Spleen (tissue), 11 donors: ENCODE measurements around the gene SMC2. TPM values are rescaled to one million over a fixed set of nuclear protein-coding genes. Genes with fewer than 3 reads are reported as not detected.

Source experiments
- DNase-seq: peaks from one replicate; pipeline ENCODE4 v3.0.0-alpha.2; 2020
- H3K27ac ChIP-seq, 8 donors: fragments of 200-600 bp; sonication (generic) in 7 of 8; 1 replicate in 4 of 8; 2 replicates in 4 of 8; pipeline versions ENCODE4 v1.5.0 to v1.8.0; 2016 to 2021; ENCODE audit warnings: inconsistent platforms in 4 of 8, mild to moderate bottlenecking in 4 of 8, moderate library complexity in 1 of 8
- H3K27me3 ChIP-seq, 7 donors: fragments of 200-600 bp; sonication (generic) in 6 of 7; replicated peaks in 1 of 7; 1 replicate in 4 of 7; 2 replicates in 3 of 7; pipeline versions ENCODE4 v1.5.0 to v1.8.0; 2016 to 2021; ENCODE audit warnings: inconsistent platforms in 3 of 7, mild to moderate bottlenecking in 1 of 7
- H3K36me3 ChIP-seq, 6 donors: fragments of 200-600 bp; sonication (generic) in 5 of 6; 1 replicate in 4 of 6; 2 replicates in 2 of 6; pipeline versions ENCODE4 v1.5.0 to v1.8.0; 2016 to 2021; ENCODE audit warnings: inconsistent platforms in 2 of 6
- H3K4me1 ChIP-seq, 6 donors: fragments of 200-600 bp; sonication (generic) in 5 of 6; 1 replicate in 3 of 6; 2 replicates in 3 of 6; pipeline versions ENCODE4 v1.5.0 to v1.8.0; 2016 to 2021; ENCODE audit warnings: inconsistent platforms in 3 of 6
- H3K4me3 ChIP-seq, 8 donors: fragments of 200-600 bp; sonication (generic) in 7 of 8; 1 replicate in 4 of 8; 2 replicates in 4 of 8; pipeline versions ENCODE4 v1.5.0 to v1.8.0; 2016 to 2021; ENCODE audit warnings: inconsistent platforms in 4 of 8, mild to moderate bottlenecking in 4 of 8, moderate library complexity in 2 of 8
- H3K9me3 ChIP-seq, 8 donors: fragments of 200-600 bp; sonication (generic) in 7 of 8; 1 replicate in 4 of 8; 2 replicates in 4 of 8; pipeline versions ENCODE4 v1.5.0 to v1.8.0; 2016 to 2021; ENCODE audit warnings: inconsistent platforms in 4 of 8
- CTCF ChIP-seq, 11 experiments: fragments of 200-600 bp in 7 of 11; fragments of 450-650 bp in 4 of 11; sonication (generic) in 4 of 11; IDR thresholded peaks in 8 of 11; conservative IDR thresholded peaks in 3 of 11; 1 replicate in 7 of 11; 2 replicates in 4 of 11; pipeline versions ENCODE4 v1.4.0 to v1.8.0; 2016 to 2021; ENCODE audit warnings: antibody characterized with exemption in 11 of 11, inconsistent platforms in 4 of 11, mild to moderate bottlenecking in 1 of 11
- POLR2A ChIP-seq, 3 donors: fragments of 450-650 bp; IDR thresholded peaks; one replicate each; pipeline ENCODE4 v1.5.1; 2017; ENCODE audit warnings: antibody characterized with exemption in 3 of 3, mild to moderate bottlenecking in 1 of 3
- POLR2AphosphoS5 ChIP-seq, 3 donors: sonication (generic); formaldehyde crosslinking; IDR thresholded peaks; one replicate each; pipeline ENCODE4 v1.5.1; 2017; ENCODE audit warnings: antibody characterized with exemption in 3 of 3
- WGBS, 5 donors: extraction: QIAGEN DNeasy Blood & Tissue Kit in 3 of 5; methylation state at CpG; one replicate each; pipeline versions ENCODE4 v1.1.5 to v1.1.7; 2013 to 2018; 5-methylcytosine and 5-hydroxymethylcytosine counted together
- intact Hi-C: fragments of 100-400 bp; cut with DNase I; formaldehyde crosslinking; loops from one replicate; pipeline ENCODE4 v1.15.0; 2023; ENCODE audit warnings: low total_unique reads
- polyA plus RNA-seq, 3 donors: library from polyadenylated mRNA; stranded (reverse); fragments of 200-250 nt; gene quantifications; one replicate each; pipeline ENCODE4 v1.2.1, GENCODE V29; 2013
- total RNA-seq, 7 donors: library from RNA; depleted of rRNA in 3 of 7; stranded (reverse); fragments of >200 nt in 3 of 7; fragmentation: NEBNext Ultra II Directional in 4 of 7; extraction: Animal tissue kit (Norgen Biotek cat#: 25700) in 4 of 7; gene quantifications; one replicate each; pipeline versions ENCODE4 v1.1.0 to v1.2.1, GENCODE V29; 2016 to 2021
- donor health status: healthy with polysubstance abuse.
- donor health status: DM: no; HTN: no; CAD: no; lungs with moderate emphysema.
- donor health status: DM: no; HTN: no; CAD: no.
- donor health status: Bipolar disorder and iron deficiency.
- donor health status: healthy.
- donor health status: DM: no; HTN: no; CAD: no.
- donor health status: DM: yes; HTN: yes; CAD: no.

Gene SMC2
- total and polyA plus RNA-seq, 10 donors, result 3.0 to 18.8 (median 12.1) TPM

- no peaks in the 10 kb centered on the region for H3K27me3 ChIP-seq
- no peak for TF ChIP-seq POLR2A (IDR thresholded peaks at IDR 0.05)
- TF ChIP-seq CTCF (IDR thresholded peaks at IDR 0.05 in 8 of 11, conservative IDR thresholded peaks at IDR 0.05 in 3 of 11), result no peak
- TF ChIP-seq POLR2AphosphoS5 (IDR thresholded peaks at IDR 0.05), result no peak
- H3K27ac ChIP-seq, result no peak overlapping the region
- intact Hi-C loops, result no loop called here
- no peak overlapping the region for H3K4me3 ChIP-seq
- peaks cover 0 to 97% (median 52%) of the 10 kb centered on the region in 6 donors for H3K36me3 ChIP-seq
- DNase-seq, result no peak
- no peaks in the 10 kb centered on the region for H3K9me3 ChIP-seq
- H3K4me1 ChIP-seq, result no peaks in the 10 kb centered on the region
- WGBS, 5 donors, result 96 to 100% (median 99%) methylated on average over 2 of the region's 2 CpGs
These were observed 16.4 kb downstream of the SMC2 start for GRCh38 chr9:104110509-104110908.

GRCh38 chr9:104118916-104119315 lies 24.8 kb downstream of the SMC2 start:
- peaks cover 0 to 99% (median 44%) of the 10 kb centered on the region in 6 donors for H3K36me3 ChIP-seq
- no peak overlapping the region for H3K4me3 ChIP-seq
- no peak for DNase-seq
- H3K4me1 ChIP-seq, result no peaks in the 10 kb centered on the region
- intact Hi-C loops, result no loop called here
- no peak overlapping the region for H3K27ac ChIP-seq
- 81 to 97% (median 89%) methylated on average over 6 of the region's 6 CpGs for WGBS, 5 donors
- TF ChIP-seq CTCF (IDR thresholded peaks at IDR 0.05 in 8 of 11, conservative IDR thresholded peaks at IDR 0.05 in 3 of 11), result no peak
- no peak for TF ChIP-seq POLR2AphosphoS5 (IDR thresholded peaks at IDR 0.05)
- TF ChIP-seq POLR2A (IDR thresholded peaks at IDR 0.05), result no peak
- no peaks in the 10 kb centered on the region for H3K9me3 ChIP-seq
- H3K27me3 ChIP-seq, result no peaks in the 10 kb centered on the region

GRCh38 chr9:104121022-104121421 lies 26.9 kb downstream of the SMC2 start:
- Histone ChIP-seq H3K4me3 (no peak overlapping the region), H3K27me3 (no peaks in the 10 kb centered on the region), H3K4me1 (no peaks in the 10 kb centered on the region), H3K36me3 (peaks cover 0 to 99% (median 46%) of the 10 kb centered on the region in 6 donors), H3K9me3 (no peaks in the 10 kb centered on the region), H3K27ac (no peak overlapping the region)
- TF ChIP-seq POLR2AphosphoS5 (IDR thresholded peaks at IDR 0.05) (no peak), POLR2A (IDR thresholded peaks at IDR 0.05) (no peak), CTCF (IDR thresholded peaks at IDR 0.05 in 8 of 11, conservative IDR thresholded peaks at IDR 0.05 in 3 of 11) (no peak)
- no peak for DNase-seq
- 95 to 97% (median 96%) methylated on average over 5 of the region's 5 CpGs for WGBS, 5 donors
- intact Hi-C loops, result no loop called here

- intact Hi-C loops, result no loop called here
- H3K9me3 ChIP-seq, result peaks cover 0 to 15% (median 10%) of the 10 kb centered on the region in 8 donors
These were observed 44.2 kb downstream of the SMC2 start for GRCh38 chr9:104138243-104138868.

More at GRCh38 chr9:104138243-104138868, 44.2 kb downstream of the SMC2 start:
- no peak for DNase-seq
- Histone ChIP-seq H3K27me3 (no peaks in the 10 kb centered on the region), H3K4me3 (no peak overlapping the region), H3K27ac (no peak overlapping the region), H3K4me1 (no peaks in the 10 kb centered on the region), H3K36me3 (peaks cover 0 to 99% (median 36%) of the 10 kb centered on the region in 6 donors)
- TF ChIP-seq POLR2AphosphoS5 (IDR thresholded peaks at IDR 0.05) (no peak), CTCF (IDR thresholded peaks at IDR 0.05 in 8 of 11, conservative IDR thresholded peaks at IDR 0.05 in 3 of 11) (no peak), POLR2A (IDR thresholded peaks at IDR 0.05) (no peak)
- 75 to 90% (median 85%) methylated on average over 3 of the region's 3 CpGs for WGBS, 5 donors
